H1 (cell line): ENCODE results near the gene FASTKD3. TPM values are rescaled to one million over a fixed set of nuclear protein-coding genes. Genes with fewer than 3 reads are reported as not detected.

Source experiments
- ATF3 ChIP-seq: IDR thresholded peaks from 2 replicates; pipeline ENCODE4 v1.6.1; 2011; ENCODE audit warnings: low read depth, mild to moderate bottlenecking, low read length; ENCODE audit not compliant: insufficient read depth
- CEBPB ChIP-seq: IDR thresholded peaks from 2 replicates; pipeline ENCODE4 v1.6.1; 2012; ENCODE audit warnings: low read depth, low read length
- CHD1 ChIP-seq: IDR thresholded peaks from 2 replicates; pipeline ENCODE4 v1.6.1; 2012; ENCODE audit warnings: low read depth, low read length, improper control_type of control experiment
- CHD7 ChIP-seq: fragments of 300-600 bp; sonication (generic); IDR thresholded peaks from 2 replicates; pipeline ENCODE4 v1.7.1; 2012; ENCODE audit warnings: low read length, moderate library complexity, mild to moderate bottlenecking, inconsistent platforms; ENCODE audit not compliant: insufficient replicate concordance
- CREB1 ChIP-seq: IDR thresholded peaks from 2 replicates; pipeline ENCODE4 v1.6.1; 2012; ENCODE audit warnings: inconsistent platforms
- CTBP2 ChIP-seq: IDR thresholded peaks from 2 replicates; pipeline ENCODE4 v1.7.0; 2011; ENCODE audit warnings: borderline replicate concordance, mild to moderate bottlenecking, moderate library complexity, mixed read lengths, low read length; ENCODE audit not compliant: insufficient read depth, insufficient read length
- HDAC2 ChIP-seq, 2 experiments: fragments of 300-600 bp in 1 of 2; sonication (generic) in 1 of 2; IDR thresholded peaks; 2 replicates each; pipeline ENCODE4 v1.6.1; 2011 to 2012; ENCODE audit warnings: low read depth in 2 of 2, low read length in 2 of 2, mild to moderate bottlenecking in 2 of 2, moderate library complexity in 2 of 2, borderline replicate concordance in 1 of 2, inconsistent platforms in 1 of 2
- SUZ12 ChIP-seq: fragments of 200-600 bp; sonication (generic); IDR thresholded peaks from 2 replicates; pipeline ENCODE4 v1.6.1; 2012; ENCODE audit warnings: mild to moderate bottlenecking, inconsistent platforms, low read length, moderate library complexity, mixed read lengths
- TAF7 ChIP-seq: optimal IDR thresholded peaks from 2 replicates; pipeline ENCODE3; 2011; ENCODE audit warnings: low read depth, mild to moderate bottlenecking, inconsistent platforms, low read length, moderate library complexity, borderline replicate concordance
- polyA plus RNA-seq, 7 experiments: library from polyadenylated mRNA; depleted of rRNA in 3 of 7; stranded (reverse) in 5 of 7; unstranded in 2 of 7; fragments of >200 nt in 5 of 7; fragments of 200-250 nt in 2 of 7; gene quantifications; 1 replicate in 5 of 7; 2 replicates in 1 of 7; 4 replicates in 1 of 7; pipeline versions ENCODE4 v1.2.1 to v1.2.3, GENCODE V29; 2011 to 2013; ENCODE audit warnings: missing spikeins in 2 of 7, mixed read lengths in 2 of 7
- total RNA-seq: library from RNA; stranded (reverse); fragmentation: NEBNext Ultra II Directional; extraction: Animal tissue kit (Norgen Biotek cat#: 25700); gene quantifications from 2 replicates; pipeline ENCODE4 v1.2.1, GENCODE V29; 2021

The FASTKD3 gene
- total and polyA plus RNA-seq, 2 of the 8 experiments (the other 6 are each of a cell fraction or from before 2014, with no cell fraction given), result 5.6 to 7.6 TPM

DNA sequence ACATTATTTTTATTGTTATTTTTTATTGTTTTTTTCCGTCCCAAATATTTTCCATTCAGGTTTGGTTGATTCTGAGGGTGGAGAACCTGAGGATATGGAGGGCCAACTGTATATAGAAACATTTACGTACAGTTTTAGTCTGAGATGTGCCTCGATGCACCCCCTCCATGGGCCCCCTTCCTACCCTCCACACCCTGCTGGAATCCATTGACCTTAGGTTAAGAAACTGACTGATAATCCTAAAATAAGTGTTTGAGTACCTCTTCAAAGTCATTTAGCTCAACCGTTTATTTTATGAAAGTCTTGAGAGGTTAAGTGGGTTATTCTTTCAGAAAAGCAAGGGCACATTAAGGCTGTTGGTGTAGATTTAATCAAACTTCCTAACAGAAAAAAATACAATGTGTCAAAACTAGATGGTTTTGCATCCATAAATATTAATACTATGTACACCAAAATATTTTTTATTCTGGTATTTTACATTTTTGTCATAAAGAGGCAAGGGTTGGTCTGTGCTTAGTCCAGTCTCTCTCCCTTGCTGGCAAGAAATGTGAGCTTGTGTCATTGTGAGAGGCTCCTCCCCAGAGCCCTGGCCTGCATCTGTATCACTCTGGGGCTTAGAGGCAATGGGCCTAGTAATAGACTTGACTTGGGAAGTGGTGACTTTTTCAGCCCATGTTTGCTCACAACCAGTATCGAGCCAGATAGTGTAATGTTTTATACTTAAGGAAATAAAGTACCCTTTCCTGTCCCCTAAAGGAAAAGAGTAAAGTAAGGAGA lies 15.8 kb upstream of the FASTKD3 start (continued):
- no peak for TF ChIP-seq CHD7
- no peak for TF ChIP-seq TAF7
- TF ChIP-seq SUZ12, result no peak
- no peak for TF ChIP-seq CTBP2
- no peak for TF ChIP-seq HDAC2 (IDR thresholded peaks at IDR 0.05; ENCODE audit: borderline replicate concordance in 1 of 2, low read depth in 2 of 2, low read length in 2 of 2)
- TF ChIP-seq ATF3, result no peak
- TF ChIP-seq CEBPB, result no peak
- TF ChIP-seq CREB1, result no peak
- TF ChIP-seq CHD1, result no peak
